ENCODE measurements around the gene FMNL1.

GRCh38 chr17:45242029-45242414 is 20.3 kb downstream of the FMNL1 start:
- TF ChIP-seq POLR2A (IDR thresholded peaks at IDR 0.05): no peak
- TF ChIP-seq CTCF (IDR thresholded peaks at IDR 0.05 in 4 of 5, conservative IDR thresholded peaks at IDR 0.05 in 1 of 5): no peak
